Thyroid gland (tissue), 4 donors: ENCODE data around the gene CEACAM8. TPM values are rescaled to one million over a fixed set of nuclear protein-coding genes. Genes with fewer than 3 reads are reported as not detected.
A peak's percentile ranks its signal among the peaks of the same experiment; 100 is the strongest.
"Not testable (repeated sequence)": the region's sequence is repeated elsewhere in the genome, so short reads cannot be mapped to it uniquely, and the experiment has no call there.

Source experiments
- DNase-seq, 2 donors: peaks; one replicate each; pipeline ENCODE4 v3.0.0-alpha.2; 2019
- H3K27ac ChIP-seq, 3 donors: fragments of 200-600 bp; sonication (generic); 1 replicate in 2 of 3; 2 replicates in 1 of 3; pipeline ENCODE4 v1.5.1; 2016 to 2019; ENCODE audit warnings: mild to moderate bottlenecking in 1 of 3, moderate library complexity in 1 of 3
- H3K27me3 ChIP-seq: fragments of 200-600 bp; sonication (generic); one replicate; pipeline ENCODE4 v1.5.1; 2019
- H3K36me3 ChIP-seq, 2 donors: fragments of 200-600 bp; sonication (generic); one replicate each; pipeline ENCODE4 v1.5.1; 2016 to 2019
- H3K4me1 ChIP-seq, 2 donors: fragments of 200-600 bp; sonication (generic); one replicate each; pipeline ENCODE4 v1.5.1; 2017 to 2019
- H3K4me3 ChIP-seq, 3 donors: fragments of 200-600 bp; sonication (generic); replicated peaks in 1 of 3; 1 replicate in 2 of 3; 2 replicates in 1 of 3; pipeline ENCODE4 v1.5.1; 2016; ENCODE audit warnings: mild to moderate bottlenecking in 1 of 3
- H3K9me3 ChIP-seq: fragments of 200-600 bp; sonication (generic); one replicate; pipeline ENCODE4 v1.5.1; 2017
- CTCF ChIP-seq, 6 experiments: fragments of 200-600 bp in 3 of 6; fragments of 450-650 bp in 3 of 6; sonication (generic) in 3 of 6; IDR thresholded peaks; one replicate each; pipeline ENCODE4 v1.5.1; 2016 to 2019; ENCODE audit warnings: antibody characterized with exemption in 6 of 6, mild to moderate bottlenecking in 2 of 6, inconsistent platforms in 1 of 6, moderate library complexity in 1 of 6
- POLR2A ChIP-seq, 2 donors: fragments of 450-650 bp; IDR thresholded peaks; one replicate each; pipeline ENCODE4 v1.6.1; 2017; ENCODE audit warnings: antibody characterized with exemption in 2 of 2, mild to moderate bottlenecking in 2 of 2, moderate library complexity in 1 of 2
- WGBS, 2 donors: methylation state at CpG; one replicate each; pipeline ENCODE4 v1.1.5; 2017; 5-methylcytosine and 5-hydroxymethylcytosine counted together
- intact Hi-C: fragments of 100-400 bp; cut with DNase I; formaldehyde crosslinking; loops from one replicate; pipeline ENCODE4 v1.15.1; 2023
- total RNA-seq, 4 donors: library from RNA; depleted of rRNA; stranded (reverse); fragments of >200 nt; gene quantifications; one replicate each; pipeline ENCODE4 v1.2.3, GENCODE V29; 2016

Gene CEACAM8
- total RNA-seq = not detected

DNA sequence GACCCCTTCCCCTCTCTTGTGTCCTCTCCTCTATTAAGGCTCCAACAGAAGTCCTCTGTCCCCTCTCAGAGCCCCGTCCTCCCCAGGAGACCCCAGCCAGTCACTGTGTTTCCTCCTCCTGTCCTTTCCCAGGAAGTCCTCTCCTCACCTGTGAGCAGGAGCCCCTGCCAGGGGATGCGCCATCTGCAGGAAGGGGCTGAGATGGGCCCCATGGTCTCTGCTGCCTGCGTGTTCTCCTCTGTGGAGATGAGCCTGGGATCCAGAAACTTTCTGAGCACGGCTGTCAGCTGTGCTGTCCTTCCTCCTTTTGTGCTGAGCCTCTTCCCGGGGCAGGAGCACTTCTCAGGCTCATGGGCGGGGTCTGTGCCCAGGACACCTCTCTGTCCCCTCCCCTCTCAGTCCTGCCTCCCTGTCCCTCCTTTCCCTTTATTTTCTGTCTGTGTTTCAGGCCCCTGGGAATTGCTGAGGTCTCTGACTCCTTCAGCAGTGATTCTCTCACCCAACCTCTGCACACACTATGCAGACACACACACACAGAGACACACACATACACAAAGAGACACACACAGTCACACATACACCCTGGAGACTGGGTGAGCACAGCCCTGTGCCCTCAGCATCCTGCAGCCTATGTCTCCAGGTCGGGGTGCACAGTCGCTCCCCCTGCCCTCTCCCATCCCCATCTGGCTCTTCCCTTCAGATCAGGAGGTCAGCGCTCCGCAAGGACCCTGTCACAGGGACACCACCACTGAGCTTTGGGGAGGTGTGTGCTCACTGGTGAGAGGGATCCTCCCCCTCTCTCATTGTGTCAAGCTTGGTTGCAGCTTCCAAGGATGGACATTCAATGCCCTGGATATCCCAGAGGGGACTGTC lies at the start of gene CEACAM8:
Gene CEACAM8 (minus strand): TSS at position 308 of the 873 bp plus-strand sequence. CDS start 96 bp downstream, at position 212.
- no peak for TF ChIP-seq CTCF (IDR thresholded peaks at IDR 0.05)
- no peak for TF ChIP-seq POLR2A (IDR thresholded peaks at IDR 0.05)
- intact Hi-C loops = no loop called here
- Histone ChIP-seq H3K27me3 (no peaks in the 10 kb centered on the region), H3K9me3 (no peaks in the 10 kb centered on the region), H3K36me3 (no peaks in the 10 kb centered on the region), H3K4me3 (no peak within 1 kb of the TSS), H3K27ac (no peak within 1 kb of the TSS), H3K4me1 (no peaks in the 10 kb centered on the region)
- 70 to 77% methylated on average over 10 of the region's 10 CpGs for WGBS, 2 donors
- no peak for DNase-seq

- H3K36me3 ChIP-seq = not testable (repeated sequence)
- WGBS, 2 donors = 92 to 96% methylated on average over 9 to 25 of the region's 58 CpGs
Measured at GRCh38 chr19:42639324-42640092, 44.8 kb upstream of the CEACAM8 start.

GRCh38 chr19:42635233-42635539 lies 40.5 kb upstream of the CEACAM8 start:
- no peaks in the 10 kb centered on the region for H3K27me3 ChIP-seq
- H3K9me3 ChIP-seq = no peaks in the 10 kb centered on the region
- no peak overlapping the region for H3K27ac ChIP-seq
- no peaks in the 10 kb centered on the region for H3K4me1 ChIP-seq
- no peak overlapping the region for H3K4me3 ChIP-seq
- H3K36me3 ChIP-seq = no peaks in the 10 kb centered on the region
- TF ChIP-seq POLR2A (IDR thresholded peaks at IDR 0.05) (no peak), CTCF (IDR thresholded peaks at IDR 0.05) (no peak)
- no peak for DNase-seq
- WGBS, 2 donors = 78 to 100% methylated on average over 1 of the region's 1 CpG
- intact Hi-C loops = no loop called here

More at GRCh38 chr19:42639324-42640092, 44.8 kb upstream of the CEACAM8 start:
- intact Hi-C loops, H3K9me3 ChIP-seq, DNase-seq, H3K4me3 ChIP-seq, H3K4me1 ChIP-seq, H3K27me3 ChIP-seq, H3K27ac ChIP-seq: not testable (repeated sequence)

DNA sequence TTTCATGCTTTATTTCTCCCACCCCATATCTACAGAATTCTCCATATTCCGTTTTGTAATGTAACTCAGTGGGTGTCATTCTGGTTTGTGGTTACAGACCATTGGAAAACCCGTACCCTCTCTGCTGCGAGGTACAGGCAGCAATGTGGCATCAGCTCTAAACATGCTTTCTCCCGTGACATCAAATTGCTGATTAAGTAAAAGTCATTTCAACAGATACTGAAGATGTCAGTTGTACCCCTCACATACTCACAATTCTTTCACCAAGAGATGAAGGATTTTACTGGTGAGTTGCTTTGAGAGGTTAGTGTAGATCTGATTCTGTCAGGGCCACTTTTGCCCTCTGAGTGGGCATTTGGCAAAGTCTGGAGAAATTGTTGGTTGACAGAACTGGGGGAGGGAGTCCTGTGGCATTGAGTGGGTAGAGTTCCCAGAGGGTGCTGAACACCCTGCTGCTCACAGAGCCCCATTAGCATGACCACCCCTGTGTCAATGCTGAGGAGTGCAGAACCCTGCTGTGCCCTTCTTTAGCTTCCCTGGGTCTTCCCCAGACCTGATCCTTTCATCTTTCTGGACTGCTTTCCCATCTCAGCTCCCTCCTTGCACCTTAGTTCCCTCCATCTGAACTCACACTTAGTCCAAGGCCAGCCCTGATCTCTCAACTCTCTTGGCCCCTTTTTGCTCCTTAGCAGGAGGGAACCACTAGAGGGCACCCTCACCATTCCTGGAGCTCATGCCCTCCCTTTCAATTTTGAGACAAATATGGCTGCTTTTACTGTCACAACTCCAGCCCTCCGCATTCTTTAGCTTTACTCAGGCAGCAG lies 39.9 kb upstream of the CEACAM8 start:
- 76 to 78% methylated on average over 5 of the region's 5 CpGs for WGBS, 2 donors
- peak; percentile 7 to 30 for DNase-seq
- TF ChIP-seq POLR2A (IDR thresholded peaks at IDR 0.05) (no peak), CTCF (IDR thresholded peaks at IDR 0.05) (peak in 4 of 6 experiments; percentile 12 to 51 (median 36))
- H3K4me1 ChIP-seq = no peaks in the 10 kb centered on the region
- H3K27ac ChIP-seq = no peak overlapping the region
- intact Hi-C loops = no loop called here
- H3K27me3 ChIP-seq = no peaks in the 10 kb centered on the region
- no peak overlapping the region for H3K4me3 ChIP-seq
- H3K9me3 ChIP-seq = no peaks in the 10 kb centered on the region
- H3K36me3 ChIP-seq = no peaks in the 10 kb centered on the region

DNA sequence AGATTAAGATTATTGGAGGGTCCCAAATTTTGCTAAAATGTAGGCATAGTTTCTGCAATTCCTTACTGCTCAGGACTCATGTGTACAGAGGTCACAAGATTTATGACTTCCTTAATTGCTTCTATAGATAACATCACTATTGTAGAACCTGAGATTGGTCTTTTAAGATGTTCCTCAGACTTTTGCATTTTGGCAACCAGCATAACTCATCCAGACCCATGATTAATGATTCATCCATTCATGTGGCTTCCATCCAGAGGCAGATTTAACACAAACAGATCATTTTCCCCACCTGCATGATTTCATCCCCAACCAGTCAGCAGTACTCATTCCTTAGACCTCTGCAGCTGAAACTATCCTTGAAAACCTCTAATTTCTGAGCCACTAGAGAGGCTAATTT lies 34.5 kb upstream of the CEACAM8 start:
- TF ChIP-seq CTCF (IDR thresholded peaks at IDR 0.05) (no peak), POLR2A (IDR thresholded peaks at IDR 0.05) (no peak)
- DNase-seq = no peak
- H3K4me3 ChIP-seq = no peak overlapping the region
- H3K27me3 ChIP-seq = no peaks in the 10 kb centered on the region
- no peaks in the 10 kb centered on the region for H3K36me3 ChIP-seq
- intact Hi-C loops = no loop called here
- H3K9me3 ChIP-seq = no peaks in the 10 kb centered on the region
- no peaks in the 10 kb centered on the region for H3K4me1 ChIP-seq
- no peak overlapping the region for H3K27ac ChIP-seq
